NCI-H2081 (cell line): Measurements from ENCODE around the gene LY6G5C.
"Not testable (repeated sequence)": the region's sequence is repeated elsewhere in the genome, so short reads cannot be mapped to it uniquely, and the experiment has no call there.

Source experiments
- DNase-seq, 2 experiments: peaks; one replicate each; lab custom pipeline; 2025; lab: John Stamatoyannopoulos, UW

LY6G5C gene

DNA sequence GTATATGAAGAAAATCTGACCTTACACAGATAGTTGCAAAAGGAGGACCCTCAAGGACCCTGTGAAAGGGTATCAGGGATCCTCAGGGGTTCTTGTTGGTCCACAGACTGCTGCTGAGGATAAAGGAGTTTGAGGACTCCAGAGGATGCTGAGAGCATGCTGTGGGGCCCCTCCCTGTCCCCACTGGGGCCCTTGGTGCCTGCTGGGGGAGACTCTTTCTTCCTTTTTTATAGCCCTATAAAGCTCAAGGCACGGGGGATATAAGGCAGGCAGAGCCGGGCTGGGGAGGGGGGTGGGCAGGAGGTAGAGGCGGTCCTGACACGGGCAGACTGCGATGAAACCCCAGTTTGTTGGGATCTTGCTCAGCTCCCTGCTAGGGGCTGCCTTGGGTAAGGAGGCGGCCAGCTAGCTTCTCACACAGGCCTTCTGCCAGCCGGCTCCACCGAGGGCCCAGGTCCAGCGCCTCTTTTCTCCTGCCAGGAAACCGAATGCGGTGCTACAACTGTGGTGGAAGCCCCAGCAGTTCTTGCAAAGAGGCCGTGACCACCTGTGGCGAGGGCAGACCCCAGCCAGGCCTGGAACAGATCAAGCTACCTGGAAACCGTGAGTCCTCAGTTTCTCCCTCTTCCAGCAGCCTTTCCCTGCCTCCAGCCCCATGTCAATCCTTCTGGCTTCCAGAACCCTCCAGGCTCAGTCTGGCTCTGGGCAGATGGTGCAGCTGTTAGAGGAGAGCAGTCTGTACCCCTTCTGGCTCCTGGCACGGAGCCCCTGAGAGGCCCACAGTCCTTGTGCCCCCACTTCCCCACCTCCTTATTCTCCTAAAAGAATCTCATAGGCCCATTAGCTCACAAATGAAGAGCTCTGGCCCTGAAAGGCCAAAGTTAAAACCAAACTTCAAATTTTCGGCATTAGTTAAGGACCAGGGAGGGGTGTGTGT lies 34.4 kb upstream of the LY6G5C start, which contains the start of gene LY6G6D:
Gene LY6G6D (plus strand): TSS at position 327 of the 937 bp plus-strand sequence. CDS start 8 bp downstream, at position 335.
- DNase-seq = no peak

DNA sequence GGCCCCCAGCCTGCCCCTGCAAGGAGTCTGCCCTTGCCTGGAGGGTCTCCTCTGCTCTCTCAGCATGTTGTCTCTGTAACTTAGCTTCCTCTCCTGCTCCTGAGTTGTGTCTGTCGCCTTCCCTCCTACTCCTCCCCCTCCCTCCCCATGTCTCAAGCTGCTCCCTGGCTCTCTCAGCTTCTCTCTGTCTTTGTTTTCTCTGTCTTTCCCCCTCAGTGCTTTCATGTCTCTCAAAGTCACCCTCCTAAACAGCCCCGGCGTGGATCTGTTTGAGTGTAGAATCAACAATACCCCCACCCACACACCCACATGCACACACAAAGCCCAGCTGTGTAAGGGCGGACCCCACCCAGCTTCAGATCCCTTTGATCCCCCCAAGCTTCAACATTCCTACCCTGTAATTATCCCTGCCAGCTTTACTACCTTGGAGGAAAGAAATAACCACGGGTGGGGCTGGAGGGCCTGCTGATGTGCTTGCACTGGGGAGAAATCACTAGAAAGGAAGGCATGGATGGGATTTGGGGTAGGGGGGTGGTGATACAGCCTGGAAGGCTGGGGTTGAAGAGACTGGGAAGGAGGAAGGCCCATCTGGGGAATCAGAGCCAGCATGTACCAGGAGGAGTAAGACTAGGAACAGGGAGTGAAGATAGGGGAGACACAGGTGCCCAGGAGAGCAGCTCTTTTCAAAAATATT lies 33.3 kb upstream of the LY6G5C start:
- peak in 1 of 2 experiments; percentile 28 for DNase-seq

DNA sequence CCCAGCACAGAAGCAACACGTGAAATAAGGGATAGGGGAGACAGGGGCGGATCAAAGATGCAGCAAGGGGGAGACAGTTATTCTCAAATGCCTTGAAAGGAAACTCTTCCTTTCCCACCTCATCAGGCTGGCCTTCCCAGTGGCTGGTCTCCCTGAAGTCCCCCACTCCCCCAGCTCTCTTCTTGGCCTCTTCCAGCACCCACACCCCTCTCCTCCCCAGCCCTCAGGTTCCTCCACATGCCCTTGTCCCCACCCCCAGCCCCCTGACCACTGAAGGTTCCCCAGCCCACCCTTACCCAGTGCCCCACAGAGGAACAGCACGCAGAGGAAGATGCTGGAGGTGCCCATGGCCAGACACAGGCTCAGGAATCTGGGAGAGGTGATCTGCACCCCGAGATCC lies 32.6 kb upstream of the LY6G5C start:
- no peak for DNase-seq

DNA sequence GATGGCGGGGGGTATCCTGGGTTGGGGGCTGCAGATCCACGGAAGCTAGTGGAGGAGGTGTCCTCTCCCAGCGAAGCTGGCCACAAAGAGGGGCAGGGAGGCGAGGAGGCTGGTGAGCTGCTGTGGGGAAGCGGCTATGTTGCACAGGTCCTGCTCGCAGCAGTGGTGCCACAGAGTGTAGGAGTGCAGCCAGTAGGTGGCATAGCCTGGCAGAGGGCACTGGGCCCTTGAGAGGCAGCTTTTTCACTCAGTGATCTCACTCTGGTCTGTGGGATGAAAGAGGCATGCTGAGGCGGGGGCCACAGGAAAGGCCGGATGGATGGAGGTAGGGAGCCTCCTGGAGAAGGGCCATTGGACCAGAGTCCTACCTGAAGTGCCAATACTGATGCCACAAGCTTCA lies 31.4 kb upstream of the LY6G5C start:
- no peak for DNase-seq

DNA sequence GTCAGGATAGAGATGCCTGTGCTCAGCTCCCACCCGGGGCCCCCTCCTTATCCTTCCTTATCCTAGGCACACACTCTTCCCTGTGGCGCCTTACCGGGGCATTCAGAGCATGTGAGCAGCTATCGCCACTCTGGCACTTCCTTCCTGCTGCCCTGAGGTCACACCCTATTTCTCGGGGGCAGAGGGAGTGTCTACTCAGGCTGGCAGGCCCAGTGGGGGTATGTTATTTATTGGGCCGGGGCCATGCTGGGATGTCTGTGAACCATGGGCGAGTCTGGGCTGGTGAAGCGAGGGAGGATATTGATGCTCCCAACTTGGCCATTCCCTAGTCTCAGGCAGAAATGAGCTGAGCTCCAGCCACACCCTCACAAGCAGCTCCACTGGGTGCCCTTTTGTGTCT lies 30.4 kb upstream of the LY6G5C start:
- DNase-seq = no peak

DNA sequence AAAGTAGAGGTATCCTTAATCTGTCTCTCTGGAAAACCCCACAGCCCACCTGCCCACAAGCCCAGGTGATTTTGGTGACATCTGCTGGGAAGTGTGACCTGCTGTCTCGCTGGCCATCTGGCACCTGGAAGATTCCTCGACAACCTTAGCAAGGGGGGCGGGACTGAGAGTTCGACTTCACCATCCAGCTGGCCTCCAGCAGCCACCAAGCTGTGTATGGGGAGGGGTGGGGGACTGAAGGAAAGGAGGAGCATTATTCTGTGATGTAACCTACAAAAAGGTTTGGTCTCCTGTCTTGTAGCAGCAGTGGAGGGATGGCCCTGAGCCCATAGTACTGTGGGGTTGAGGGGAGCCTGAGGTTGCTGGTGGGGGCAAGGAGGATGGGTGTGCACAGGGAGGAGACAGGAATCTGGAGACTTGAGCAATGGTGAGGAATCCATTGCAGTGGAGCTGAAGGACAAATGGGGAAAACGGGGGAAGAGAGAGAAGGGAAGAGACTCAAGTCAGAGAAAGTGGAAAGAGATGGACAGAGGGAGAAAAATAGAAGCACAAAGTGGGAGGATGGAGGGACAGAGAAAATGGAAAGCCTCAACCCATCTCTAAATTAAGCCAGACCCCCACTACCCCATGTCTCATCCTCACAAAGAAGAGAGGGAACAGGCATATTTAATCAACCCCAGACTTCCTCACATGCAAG lies 29.8 kb upstream of the LY6G5C start:
- DNase-seq = no peak

DNA sequence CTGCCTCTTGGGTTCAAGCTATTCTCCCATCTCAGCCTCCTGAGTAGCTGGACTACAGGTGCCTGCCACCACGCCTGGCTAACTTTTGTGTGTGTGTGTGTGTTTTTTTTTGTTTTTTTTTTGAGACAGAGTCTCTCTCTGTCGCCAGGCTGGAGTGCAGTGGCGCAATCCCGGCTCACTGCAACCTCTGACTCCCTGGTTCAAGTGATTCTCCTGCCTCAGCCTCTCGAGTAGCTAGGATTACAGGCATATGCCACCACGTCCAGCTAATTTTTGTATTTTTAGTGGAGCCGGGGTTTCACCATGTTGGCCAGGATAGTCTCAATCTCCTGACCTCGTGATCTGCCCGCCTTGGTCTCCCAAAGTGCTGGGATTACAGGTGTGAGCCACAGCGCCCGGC lies 28.3 kb upstream of the LY6G5C start:
- not testable (repeated sequence) for DNase-seq

DNA sequence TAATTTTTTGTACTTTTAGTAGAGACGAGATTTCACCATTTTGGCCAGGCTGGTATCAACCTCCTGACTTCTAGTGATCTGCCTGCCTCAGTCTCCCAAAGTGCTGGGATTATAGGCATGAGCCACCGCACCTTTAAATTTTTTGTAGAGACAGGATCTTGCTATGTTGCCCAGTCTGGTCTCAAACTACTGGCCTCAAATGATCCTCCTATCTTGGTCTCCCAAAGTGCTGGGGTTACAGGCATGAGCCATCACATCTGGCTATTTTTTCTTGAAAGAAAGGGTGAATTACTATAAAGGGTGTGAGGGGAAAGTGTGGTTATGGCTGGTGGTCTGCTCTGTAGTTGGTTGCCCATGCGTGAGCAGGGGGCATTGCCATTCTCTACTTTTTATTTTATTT lies 27.4 kb upstream of the LY6G5C start:
- no peak for DNase-seq

DNA sequence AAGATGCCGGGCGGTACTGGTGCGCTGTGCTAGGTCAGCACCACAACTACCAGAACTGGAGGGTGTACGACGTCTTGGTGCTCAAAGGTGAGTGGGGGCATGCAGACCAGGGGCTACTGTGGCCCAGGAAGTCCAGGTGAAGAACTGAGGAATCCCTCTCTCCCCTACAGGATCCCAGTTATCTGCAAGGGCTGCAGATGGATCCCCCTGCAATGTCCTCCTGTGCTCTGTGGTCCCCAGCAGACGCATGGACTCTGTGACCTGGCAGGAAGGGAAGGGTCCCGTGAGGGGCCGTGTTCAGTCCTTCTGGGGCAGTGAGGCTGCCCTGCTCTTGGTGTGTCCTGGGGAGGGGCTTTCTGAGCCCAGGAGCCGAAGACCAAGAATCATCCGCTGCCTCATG lies 26.8 kb upstream of the LY6G5C start:
- no peak for DNase-seq

DNA sequence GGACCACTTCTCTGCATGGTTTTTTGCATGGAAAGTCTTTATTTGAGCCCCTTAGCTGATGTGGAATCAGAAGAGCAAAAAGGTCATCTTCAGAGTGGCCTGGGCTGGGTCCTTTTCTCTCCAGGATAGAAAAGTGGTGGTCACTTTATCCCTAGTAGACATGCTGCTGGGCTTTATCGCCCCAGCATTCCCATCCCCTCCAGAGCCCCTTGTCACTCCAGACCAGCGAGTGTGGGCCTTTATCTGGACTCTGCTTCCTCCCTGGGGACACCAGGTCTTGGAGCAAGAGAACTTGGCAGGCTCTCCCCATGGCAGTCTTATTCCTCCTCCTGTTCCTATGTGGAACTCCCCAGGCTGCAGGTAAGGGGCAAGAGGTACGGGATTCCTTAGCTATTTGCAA lies 25.7 kb upstream of the LY6G5C start, which contains the start of gene LY6G6F:
Gene LY6G6F (plus strand): TSS at position 268 of the 400 bp plus-strand sequence. CDS start 41 bp downstream, at position 309.
- no peak for DNase-seq

DNA sequence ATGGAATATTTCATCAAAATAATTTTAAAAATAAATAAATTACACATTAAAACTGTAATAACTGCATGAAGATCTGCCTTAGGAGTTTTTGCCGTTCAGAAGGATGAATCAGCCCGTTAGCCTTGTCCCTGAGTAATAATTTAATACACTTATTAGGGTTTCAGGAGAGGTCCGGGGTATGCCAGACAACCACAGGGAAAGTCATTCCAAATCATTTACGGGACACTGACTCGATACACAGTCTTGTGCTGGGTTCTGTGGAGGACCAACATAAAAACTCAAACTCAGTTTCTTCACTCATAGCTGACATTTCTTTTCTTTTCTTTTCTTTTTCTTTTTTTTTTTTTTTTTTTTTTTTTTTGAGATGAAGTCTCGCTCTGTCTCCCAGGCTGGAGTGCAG lies 25.1 kb upstream of the LY6G5C start:
- no peak for DNase-seq

DNA sequence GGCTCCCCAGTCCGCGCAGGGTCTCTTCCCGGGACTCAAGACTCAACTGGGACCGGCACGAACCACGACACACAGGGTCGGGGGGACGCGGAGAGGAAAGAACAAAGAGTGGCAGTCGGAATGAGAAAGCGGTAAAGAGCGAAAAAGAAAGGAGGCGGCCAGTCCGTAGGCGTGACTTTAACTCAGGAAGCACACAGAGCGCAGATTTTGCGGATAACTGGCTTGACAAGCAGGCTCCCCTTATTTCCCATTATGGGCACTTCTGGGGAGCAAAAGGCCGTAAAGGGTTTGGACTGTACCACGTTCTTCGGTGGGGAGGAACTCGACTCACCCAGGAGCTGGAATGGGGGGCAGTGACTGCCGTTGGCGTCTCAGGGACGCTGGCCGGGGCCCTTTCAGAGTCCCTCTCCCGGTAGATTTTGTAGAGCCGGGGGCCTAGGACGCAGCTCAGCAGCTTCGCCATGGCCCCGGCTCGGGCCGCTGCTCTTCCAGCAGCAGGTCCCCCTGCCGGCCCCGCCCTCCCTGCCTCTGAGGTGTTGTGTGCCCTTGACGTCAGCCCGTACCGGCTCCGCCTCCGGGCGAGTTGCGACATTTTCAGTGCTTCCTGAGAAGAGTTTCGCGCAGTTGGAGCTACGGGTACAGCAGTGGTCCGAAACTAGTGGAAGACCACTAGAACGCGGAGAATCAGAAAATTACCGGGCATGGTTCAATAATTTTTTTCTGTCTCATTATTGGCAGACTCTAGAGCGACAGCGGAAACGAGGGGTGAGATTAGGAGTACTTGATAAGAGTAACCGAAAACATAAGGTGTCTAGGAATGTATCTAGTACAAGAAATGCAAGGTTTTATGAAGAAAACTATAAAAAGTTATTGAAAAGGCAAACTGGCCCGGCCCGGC lies 22.2 kb upstream of the LY6G5C start, which contains the start of gene ABHD16A:
Gene ABHD16A (minus strand): TSS at position 506 of the 898 bp plus-strand sequence. CDS start 43 bp downstream, at position 463.
- peak; percentile 95 to 97 for DNase-seq

DNA sequence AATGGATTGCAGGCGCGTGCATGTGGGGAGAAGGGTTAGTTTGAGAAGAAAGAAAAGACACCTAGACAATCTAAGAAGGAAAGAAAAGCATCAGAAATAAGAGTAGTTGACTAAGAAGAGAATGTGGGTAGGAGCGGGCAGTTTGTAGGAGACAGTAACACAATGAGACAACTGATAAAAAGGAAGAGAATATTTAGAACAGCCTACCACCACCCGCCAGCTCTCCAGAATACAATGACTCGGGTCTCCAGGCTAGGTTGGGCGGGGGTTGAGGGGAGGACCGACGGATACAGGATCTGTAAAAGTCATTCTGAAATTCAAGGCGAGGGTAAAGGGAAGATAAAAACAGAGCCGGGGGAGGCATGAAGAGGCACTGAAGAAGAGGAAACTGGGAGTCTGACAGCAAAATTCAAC lies 21.5 kb upstream of the LY6G5C start:
- no peak for DNase-seq

DNA sequence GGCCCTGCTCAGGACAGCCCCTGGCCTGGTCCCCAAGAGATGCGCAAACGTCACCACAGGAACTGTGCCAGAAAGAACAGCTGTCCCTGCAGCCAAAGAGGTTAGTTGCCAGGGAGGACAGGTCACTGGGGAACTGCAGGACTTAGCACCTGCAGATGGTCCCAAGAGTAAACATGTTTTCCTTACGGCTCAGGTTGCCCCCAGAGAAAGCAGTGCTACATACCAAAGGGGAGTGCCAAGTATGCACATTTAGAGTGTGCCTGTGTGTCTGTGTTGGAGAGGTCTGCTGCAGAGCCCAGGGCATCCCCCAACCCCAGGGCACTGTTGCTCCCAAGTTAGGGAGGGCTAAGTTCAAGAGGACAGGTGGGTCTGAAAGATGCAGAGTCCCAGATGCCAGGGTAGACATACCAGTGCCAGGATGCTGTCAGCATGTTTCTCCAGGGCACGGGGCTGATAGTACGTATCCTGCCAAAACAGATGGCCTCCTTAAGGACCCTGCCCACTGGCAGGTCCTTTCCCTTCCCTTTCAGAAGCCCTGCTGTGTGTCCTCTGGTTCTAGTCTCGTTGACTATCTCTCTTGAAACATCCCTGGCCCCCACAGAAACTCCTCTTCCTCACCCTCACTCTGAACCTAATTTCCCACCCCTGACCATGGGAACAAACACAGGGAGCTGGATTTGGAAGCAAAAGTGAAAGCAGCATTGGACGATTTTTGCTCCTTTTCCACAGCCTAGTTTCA lies 21.0 kb upstream of the LY6G5C start:
- peak in 1 of 2 experiments; percentile 16 for DNase-seq

DNA sequence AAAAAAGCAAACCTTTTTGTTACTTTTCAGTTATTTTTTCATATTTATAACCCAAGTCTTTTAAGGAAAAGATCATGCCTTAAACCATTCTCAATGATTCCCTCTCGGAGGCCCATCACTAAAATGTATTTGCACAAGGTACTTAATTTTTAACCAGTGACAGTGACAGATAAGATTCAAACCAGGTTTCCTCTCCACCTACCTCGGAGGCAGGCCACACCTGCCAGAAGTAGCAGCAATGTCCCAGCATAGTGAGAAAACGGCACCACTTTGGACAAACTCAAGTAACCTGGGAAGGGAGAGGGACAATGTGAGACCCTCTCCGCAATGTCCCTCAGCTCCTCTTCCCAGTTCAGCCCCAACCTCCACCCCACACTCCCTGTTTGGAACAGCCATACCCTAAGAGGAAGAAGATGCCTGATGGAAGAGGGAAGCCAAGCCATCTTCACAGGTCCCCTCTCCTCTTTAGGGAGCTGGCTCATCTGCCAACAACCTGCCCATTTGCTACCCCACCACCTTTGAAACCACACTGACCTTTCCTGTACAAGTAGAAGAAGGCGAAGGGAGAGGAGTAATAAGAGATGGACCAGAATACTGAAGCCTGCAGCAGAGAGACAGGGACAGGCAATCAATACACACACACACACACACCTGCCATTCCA lies 20.0 kb upstream of the LY6G5C start:
- DNase-seq = no peak

DNA sequence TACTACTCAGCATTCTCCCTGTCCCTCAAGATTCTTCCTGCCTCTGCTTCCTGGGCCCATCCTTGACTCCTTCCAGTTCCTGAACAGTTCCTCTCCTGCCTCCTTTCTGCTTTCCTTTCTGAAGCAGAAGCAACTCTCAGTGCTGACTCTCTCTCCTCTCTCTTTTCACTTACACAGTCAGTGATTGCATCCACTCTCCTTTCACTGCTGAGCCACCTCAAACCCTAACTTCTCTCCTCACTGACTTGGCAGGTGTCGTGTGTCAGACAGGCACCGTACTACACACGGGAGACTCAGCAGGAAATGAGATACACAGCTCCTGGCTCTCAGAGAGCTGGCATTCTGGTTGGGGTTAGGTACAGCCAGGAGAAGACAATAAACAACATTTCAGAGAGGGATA lies 16.7 kb upstream of the LY6G5C start:
- no peak for DNase-seq

DNA sequence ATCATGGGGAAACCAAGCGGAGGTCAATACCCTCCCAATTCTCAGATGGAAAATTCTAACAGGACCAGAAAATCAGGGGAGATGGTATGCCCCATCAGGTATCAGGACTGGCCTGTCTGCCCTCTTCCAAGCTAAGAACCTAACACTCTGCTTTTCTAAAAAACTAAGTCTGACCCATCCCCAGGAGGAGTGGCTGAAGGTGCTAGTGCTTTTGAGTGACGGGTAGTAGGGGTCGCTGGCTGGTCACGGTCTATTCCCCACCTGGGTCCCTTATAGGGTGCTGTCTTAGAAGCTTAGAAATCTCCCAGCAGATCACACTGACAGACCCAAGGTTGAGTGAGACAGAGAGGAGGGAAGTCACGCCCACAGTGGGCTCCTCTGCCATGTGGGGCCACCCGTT lies 12.7 kb upstream of the LY6G5C start:
- no peak for DNase-seq

DNA sequence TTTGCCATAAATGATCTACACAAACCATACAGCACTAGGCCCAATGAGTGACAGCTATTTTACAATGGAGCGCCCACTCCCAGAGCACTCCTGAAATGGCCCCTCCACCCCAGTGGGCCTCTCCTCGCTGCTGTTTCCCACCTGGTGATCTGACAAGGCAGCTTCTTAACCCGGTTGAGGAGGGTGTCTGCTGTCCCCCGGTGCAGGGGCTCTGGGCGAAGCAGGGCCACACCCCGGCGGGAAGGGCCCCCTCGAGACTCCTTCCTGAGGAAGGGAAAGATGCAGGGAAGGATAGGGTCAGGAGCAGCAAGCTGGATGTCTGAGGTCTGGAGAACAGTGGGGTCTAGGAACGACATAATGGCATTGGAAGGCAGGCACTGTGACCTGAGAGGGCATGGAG lies 12.0 kb upstream of the LY6G5C start:
- DNase-seq = no peak

DNA sequence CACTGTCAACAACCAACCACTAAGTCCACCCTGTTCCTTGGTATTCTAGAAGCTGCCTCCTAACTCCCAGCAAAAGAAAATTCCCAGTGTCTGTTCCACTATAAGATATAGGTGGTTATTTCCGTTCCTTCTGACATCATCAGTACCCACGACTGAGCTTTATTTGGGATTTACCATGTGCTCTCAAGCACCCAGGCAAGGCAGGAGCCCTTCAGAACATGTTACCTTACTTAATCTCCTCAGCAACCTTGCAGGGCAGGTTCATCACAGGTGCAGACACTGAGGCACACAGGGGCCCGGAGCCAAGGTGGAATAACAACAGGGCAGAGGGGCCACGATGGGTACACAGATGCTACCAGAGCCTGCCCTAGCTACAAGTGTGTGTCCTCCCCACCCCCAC lies 11.5 kb upstream of the LY6G5C start:
- no peak for DNase-seq

DNA sequence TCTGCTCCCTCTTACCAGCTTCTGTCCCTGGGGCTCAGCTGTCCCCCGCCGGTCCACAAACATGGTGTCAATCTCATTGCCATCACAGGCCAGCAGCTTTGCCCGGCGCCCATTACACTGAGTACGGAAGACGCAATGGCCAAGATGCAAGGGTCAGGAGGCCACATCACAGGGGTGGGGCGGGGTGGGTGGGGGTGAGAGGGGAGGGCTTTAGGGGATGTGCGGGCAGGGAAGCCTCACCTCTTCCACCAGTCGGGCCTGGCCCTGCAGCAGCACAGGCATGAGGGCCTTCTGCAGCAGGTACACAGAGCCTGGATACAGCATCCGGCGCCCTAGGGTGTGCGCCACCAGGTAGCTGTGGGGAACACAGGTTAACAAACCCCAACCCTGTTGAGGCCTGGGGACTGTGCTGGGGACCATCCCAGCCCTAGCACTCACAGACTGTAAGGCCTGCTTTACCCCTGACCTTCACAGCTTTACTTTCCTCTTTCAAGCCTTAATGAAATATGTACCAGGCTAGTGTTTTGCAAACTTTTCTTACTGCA lies 10.8 kb upstream of the LY6G5C start:
- DNase-seq = no peak
